Glomerular visceral epithelial cell (primary cell): ENCODE measurements around the gene CHD3.
"Not testable (repeated sequence)": the region's sequence is repeated elsewhere in the genome, so short reads cannot be mapped to it uniquely, and the experiment has no call there.

Experiments used
- DNase-seq: peaks from one replicate; pipeline ENCODE4 v3.0.0-alpha.2; 2016; ENCODE audit errors: extremely low spot score

The CHD3 gene

GRCh38 chr17:7931709-7932482 lies 43.3 kb downstream of the CHD3 start, which contains the start of the genes CNTROB and TRAPPC1:
Gene CNTROB (plus strand): TSS chr17:7932206. CDS start chr17:7933080, 874 bp downstream.
Gene TRAPPC1 (minus strand): TSS chr17:7931946. CDS start chr17:7931829, 117 bp downstream.
- DNase-seq, result peak; percentile 100

GRCh38 chr17:7932483-7932891 lies 43.9 kb downstream of the CHD3 start:
- DNase-seq, result peak; percentile 20

- peak; percentile 77 for DNase-seq
Measured at GRCh38 chr17:7932949-7933348, 44.4 kb downstream of the CHD3 start.

DNA sequence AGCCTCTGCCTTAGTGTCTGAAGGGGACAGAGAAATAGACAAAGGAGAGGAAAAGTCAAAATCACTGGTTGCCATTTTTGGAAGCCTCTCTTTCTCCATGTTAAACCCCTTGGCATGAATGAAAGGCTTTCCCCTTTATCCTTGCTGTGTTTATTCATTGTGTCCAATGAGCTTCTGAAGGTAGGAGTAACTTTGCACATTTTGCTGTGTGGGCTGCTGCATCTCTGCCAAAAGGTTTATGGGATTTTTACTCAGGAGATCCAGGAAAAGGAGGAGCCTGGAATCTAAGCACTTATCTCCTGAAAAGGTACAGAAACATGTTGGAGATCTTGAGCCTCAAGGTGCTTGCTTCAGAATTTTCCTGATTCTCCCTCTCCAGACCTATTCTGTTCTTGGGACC lies 47.3 kb downstream of the CHD3 start:
- DNase-seq, result no peak

GRCh38 chr17:7940034-7940433 lies 51.4 kb downstream of the CHD3 start:
- no peak for DNase-seq

- DNase-seq, result no peak
Measured at GRCh38 chr17:7940743-7941142, 52.2 kb downstream of the CHD3 start.

DNA sequence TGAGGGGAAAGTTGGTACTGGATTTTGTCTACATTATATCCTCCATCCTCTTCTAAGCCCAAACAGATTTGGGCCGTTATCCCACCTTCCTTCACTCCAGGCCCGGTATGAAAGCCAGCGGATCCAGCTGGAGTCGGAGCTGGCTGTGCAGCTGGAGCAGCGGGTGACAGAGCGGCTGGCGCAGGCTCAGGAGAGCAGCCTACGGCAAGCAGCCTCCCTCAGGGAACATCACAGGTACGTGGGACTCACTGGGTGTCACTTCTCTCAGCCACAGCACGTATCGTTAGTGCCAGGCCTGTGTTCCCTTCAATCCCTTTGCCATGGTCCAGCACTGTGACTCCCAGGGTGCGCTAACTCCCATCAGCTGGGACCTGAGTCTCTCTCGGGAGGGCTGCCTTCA lies 54.7 kb downstream of the CHD3 start:
- no peak for DNase-seq

DNA sequence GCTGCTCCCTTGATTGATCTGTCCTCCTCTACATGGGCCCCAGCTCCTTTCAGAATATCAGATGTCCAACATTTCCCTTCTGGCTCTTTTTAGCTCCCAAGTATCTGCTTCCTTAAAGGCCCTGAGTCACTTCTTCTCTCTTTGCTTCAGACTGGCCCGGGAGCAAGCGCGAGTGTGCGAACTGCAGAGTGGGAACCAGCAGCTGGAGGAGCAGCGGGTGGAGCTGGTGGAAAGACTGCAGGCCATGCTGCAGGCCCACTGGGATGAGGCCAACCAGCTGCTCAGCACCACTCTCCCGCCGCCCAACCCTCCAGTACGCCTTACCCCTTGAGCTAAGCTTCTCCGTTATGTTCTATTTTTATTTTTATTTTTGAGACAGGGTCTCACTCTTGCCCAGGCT lies 55.7 kb downstream of the CHD3 start:
- no peak for DNase-seq

DNA sequence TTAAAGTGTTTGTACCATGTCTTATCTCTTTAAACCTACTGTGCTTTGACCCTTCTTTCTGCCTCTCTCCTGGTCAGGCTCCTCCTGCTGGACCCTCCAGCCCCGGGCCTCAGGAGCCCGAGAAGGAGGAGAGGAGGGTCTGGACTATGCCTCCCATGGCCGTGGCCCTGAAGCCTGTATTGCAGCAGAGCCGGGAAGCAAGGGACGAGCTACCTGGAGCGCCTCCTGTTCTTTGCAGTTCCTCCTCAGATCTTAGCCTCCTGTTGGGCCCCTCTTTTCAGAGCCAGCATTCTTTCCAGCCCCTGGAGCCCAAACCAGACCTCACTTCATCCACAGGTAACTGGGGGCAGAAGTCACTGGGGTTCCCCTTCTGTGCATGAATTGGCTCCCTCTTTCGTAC lies 57.1 kb downstream of the CHD3 start:
- DNase-seq, result no peak

DNA sequence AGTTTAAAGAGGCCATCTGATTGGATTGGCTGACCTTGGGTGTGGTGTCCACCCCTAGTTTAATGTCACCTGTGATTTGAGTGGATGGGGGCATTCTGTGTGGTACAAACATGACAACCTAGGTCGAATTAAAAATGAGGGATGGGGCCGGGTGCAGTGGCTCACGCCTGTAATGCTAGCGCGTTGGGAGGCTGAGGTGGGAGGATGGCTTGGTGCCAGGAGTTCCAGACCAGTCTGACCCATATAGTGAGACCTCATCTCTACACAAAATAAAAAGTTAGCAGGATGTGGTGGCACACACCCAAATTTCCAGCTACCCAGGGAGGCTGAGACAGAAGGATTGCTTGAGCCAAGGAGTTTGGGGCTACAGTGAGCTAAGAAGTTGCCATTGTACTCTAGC lies 57.9 kb downstream of the CHD3 start:
- DNase-seq, result no peak

GRCh38 chr17:7947651-7948050 lies 59.1 kb downstream of the CHD3 start:
- DNase-seq, result no peak

GRCh38 chr17:7950578-7950977 lies 62.0 kb downstream of the CHD3 start:
- DNase-seq, result no peak

DNA sequence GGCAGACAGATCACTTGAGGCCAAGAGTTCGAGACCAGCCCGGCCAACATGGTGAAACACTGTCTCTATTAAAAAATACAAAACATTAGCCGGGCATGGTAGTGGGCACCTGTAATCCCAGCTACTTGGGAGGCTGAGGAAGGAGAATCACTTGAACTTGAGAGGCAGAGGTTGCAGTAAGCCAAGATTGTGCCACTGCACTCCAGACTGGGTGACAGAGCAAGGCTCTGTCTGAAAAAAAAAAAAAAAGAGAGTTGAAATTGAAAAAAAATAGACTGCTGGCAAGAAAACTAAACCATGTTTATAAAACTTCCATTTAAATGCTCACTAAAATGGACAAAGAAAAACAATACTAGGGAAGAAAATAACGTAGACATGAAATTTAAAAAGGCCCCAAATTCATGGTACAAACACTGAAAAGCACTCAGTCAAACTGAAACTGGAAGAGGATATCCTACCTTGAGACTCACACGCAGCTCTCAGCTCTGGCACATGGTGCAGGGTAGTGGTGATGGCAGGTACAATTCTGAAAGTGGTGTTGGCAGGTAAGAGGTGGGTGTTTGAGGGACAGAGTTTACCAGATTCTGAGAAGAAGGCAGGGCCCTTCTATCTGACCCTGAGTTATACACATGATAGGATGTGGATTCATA lies 62.7 kb downstream of the CHD3 start:
- no peak for DNase-seq

DNA sequence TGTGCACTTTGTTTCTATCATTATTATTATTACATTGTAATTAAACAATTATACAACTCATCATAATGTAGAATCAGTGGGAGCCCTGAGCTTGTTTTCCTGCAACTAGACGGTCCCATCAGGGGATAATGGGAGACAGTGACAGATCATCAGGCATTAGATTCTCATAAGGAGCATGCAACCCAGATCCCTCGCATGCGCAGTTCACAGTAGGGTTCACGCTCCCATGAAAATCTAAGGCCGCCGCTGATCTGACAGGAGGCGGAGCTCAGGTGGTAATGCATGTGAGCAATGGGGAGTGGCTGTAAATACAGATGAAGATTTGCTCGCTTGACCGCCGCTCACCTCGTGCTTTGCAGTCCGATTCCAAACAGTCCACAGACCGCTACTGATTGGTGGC lies 64.7 kb downstream of the CHD3 start:
- DNase-seq, result not testable (repeated sequence)

- no peak for DNase-seq
Measured at GRCh38 chr17:7955414-7956227, 67.0 kb downstream of the CHD3 start.

GRCh38 chr17:7956228-7956965 lies 67.8 kb downstream of the CHD3 start:
- DNase-seq, result no peak

- no peak for DNase-seq
Measured at GRCh38 chr17:7959503-7960253, 71.1 kb downstream of the CHD3 start.

- DNase-seq, result no peak
Measured at GRCh38 chr17:7961421-7961820, 72.8 kb downstream of the CHD3 start.
